ENCODE measurements around the gene YIF1A.
A peak's percentile ranks its signal among the peaks of the same experiment; 100 is the strongest.
"Not testable (repeated sequence)": the region's sequence is repeated elsewhere in the genome, so short reads cannot be mapped to it uniquely, and the experiment has no call there.

YIF1A gene

DNA sequence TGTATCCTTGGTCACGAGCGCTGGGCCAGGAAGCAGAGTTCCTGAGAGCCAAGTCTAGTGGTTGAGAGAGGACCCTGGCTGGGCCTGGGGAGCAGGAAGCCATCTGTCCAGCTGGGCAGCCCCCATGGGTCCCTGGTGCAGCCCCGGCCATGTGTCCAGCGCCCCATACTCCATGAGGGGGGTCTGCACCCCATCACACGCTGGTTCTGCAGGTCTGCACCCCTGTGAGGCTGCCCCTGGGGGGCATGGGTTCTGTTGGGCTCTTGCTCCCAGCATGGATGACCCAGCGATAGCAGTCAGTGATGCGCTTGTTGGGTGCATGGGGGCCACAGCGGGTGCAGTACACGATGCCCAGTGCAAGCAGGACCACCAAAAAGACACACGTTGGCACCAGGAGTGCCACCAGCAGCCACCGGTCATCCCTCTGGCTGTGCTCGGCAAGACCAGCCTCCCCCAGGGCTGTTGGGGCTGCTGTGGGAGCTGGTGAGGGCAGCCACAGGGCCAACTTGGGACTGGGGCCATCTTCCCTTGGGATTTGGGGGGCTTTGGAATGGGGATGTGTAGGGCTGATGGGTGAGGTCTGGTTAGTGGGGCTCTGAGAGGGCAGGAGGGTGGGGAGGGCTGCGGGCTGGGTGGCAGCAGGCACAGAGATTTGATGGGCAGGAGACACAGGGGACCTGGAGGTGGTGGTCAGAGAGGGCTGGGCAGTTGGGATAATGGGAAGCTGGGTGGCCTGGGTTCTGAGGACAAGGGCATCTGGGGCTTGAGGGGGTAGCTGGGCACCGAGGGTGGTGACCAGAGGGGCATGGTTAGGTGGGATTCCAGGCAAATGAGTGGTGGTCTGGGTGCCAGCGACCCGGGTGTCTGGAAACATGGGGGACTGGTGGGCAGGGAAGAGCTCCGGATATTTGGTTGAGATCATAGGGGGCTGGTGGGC lies 25.9 kb upstream of the YIF1A start:
- H3K9me3 ChIP-seq (ENCODE audit: control insufficient read depth, insufficient read depth, low read depth, low read length): peaks cover 4% of the 10 kb centered on the region; the same call in 1 of the 2 replicates
- H3K4me3 ChIP-seq (ENCODE audit: low read depth, low read length): no peak overlapping the region
- H3K4me1 ChIP-seq (ENCODE audit: control insufficient read depth, insufficient read depth, low read length): peaks cover 36% of the 10 kb centered on the region
- no peak overlapping the region for H3K27ac ChIP-seq (ENCODE audit: low read depth, low read length)
- H3K9ac ChIP-seq (ENCODE audit: low read length): no peak overlapping the region
- no peaks in the 10 kb centered on the region; the same call in 1 of the 2 replicates for H3K27me3 ChIP-seq (ENCODE audit: control insufficient read depth, insufficient read depth, low read length)
- H3K36me3 ChIP-seq (ENCODE audit: control insufficient read depth, insufficient read depth, low read length): no peaks in the 10 kb centered on the region

DNA sequence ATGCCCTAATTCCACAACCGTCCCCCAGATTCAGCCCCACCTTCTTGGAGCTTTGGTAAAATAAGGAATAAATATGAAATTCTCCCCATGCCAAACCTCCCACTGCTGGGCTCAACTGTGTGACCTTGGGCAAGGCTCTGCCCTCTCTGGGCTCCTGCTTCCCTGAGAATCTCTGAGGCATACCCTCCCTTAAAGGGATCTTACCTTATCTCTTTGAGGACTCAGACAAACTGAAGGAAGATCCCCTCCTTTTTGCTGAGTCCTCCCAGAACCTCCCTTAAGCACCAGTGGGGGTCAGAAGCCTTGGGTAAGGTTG lies 25.2 kb upstream of the YIF1A start:
- Histone ChIP-seq H3K27me3 (ENCODE audit: control insufficient read depth, insufficient read depth, low read length) (no peaks in the 10 kb centered on the region; the same call in 1 of the 2 replicates), H3K4me3 (ENCODE audit: low read depth, low read length) (0 out of 2 replicates have a peak overlapping the region, but pooled peaks have one; percentile 56), H3K9ac (ENCODE audit: low read length) (peak overlapping the region; percentile 59), H3K36me3 (ENCODE audit: control insufficient read depth, insufficient read depth, low read length) (no peaks in the 10 kb centered on the region), H3K4me1 (ENCODE audit: control insufficient read depth, insufficient read depth, low read length) (peaks cover 36% of the 10 kb centered on the region), H3K9me3 (ENCODE audit: control insufficient read depth, insufficient read depth, low read depth, low read length) (peaks cover 3% of the 10 kb centered on the region; the same call in 1 of the 2 replicates), H3K27ac (ENCODE audit: low read depth, low read length) (no peak overlapping the region; the same call in 1 of the 2 replicates)

DNA sequence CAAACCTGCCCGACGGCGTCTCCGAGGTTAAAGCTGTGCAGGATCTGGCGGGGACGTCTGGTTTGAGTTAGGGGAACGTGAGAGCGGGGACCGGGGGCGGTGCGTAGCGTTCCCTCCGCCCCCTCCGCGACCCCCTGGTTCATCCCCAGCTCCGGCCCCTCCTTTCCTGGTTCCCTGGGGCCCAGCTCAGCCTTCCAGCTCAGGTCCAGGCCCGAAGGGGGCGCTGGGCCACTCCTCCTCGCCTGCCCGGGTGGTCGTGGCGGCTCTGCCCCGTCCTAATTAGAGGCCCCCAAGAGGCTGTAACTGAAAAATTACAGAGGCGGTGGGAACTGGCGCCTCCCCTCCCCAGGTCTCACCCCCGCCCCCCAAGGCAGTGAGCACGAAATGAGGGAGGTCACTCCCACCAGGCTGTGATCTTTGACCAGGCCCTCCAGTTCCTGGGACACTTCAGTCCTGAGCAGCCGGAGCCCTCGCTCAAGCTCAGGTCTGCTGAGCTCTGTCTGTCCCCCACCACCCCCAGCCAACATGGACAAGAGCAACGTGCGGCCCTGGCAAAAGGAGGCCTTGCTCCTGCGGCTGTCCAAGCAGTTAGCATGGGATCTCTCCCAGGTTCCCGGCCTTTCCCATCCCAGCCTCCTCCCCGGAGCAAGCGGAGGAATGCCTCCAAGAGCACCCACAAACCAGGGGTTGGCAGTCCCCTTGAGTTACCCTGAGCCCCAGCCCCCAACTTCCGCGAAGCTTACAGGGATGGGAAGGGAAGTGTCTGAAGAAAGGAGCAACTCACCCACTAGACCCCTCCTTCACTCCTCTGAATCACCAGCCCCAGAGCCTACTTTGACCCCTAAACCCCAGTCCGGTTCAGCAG lies 24.6 kb upstream of the YIF1A start:
- H3K4me3 ChIP-seq (ENCODE audit: low read depth, low read length): peak overlapping the region; percentile 56
- no peaks in the 10 kb centered on the region; the same call in 1 of the 2 replicates for H3K27me3 ChIP-seq (ENCODE audit: control insufficient read depth, insufficient read depth, low read length)
- H3K9ac ChIP-seq (ENCODE audit: low read length): peak overlapping the region; percentile 59
- H3K36me3 ChIP-seq (ENCODE audit: control insufficient read depth, insufficient read depth, low read length): no peaks in the 10 kb centered on the region
- no peaks in the 10 kb centered on the region for H3K9me3 ChIP-seq (ENCODE audit: control insufficient read depth, insufficient read depth, low read depth, low read length)
- H3K4me1 ChIP-seq (ENCODE audit: control insufficient read depth, insufficient read depth, low read length): peaks cover 35% of the 10 kb centered on the region
- H3K27ac ChIP-seq (ENCODE audit: low read depth, low read length): peak overlapping the region; percentile 72; the same call in 1 of the 2 replicates

DNA sequence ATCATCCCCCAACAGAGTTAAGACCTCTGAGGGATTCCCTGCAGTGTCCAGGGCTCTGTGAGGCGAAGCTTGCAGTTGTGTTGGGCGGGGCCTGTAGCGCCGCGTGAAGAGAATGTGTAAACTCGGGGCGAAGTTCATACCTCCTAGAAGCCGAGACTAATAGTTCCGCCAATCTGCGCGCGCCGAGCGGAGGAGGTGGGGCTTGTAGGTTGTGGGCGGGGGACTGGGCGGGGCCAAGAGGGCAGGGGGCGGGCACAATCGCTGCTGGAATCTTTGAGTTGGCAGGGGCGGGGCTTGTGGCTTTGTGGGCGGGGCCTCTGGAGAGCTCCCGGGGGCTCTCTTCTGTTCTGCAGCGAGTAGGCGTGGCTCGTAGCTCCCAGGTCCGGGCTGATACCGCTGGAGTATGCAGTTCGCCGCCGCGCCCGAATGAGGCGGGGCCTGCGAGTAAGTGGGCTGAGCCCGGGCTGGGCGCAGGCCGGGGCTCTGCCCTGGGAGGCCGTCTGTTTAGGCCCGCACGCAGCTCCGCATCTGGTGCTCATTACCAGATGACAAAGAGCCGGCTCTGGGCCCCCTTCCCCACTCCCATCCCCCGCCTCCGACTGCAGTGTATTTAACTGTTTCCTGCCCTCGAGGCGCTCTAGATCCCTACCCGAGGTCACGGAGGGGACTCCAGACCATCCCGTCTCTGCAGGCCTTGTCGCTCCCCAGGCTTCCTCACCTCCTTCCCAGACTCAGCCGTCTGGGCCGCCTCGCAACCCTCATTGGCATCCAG lies 23.8 kb upstream of the YIF1A start:
- H3K27me3 ChIP-seq (ENCODE audit: control insufficient read depth, insufficient read depth, low read length): no peaks in the 10 kb centered on the region; the same call in 1 of the 2 replicates
- H3K36me3 ChIP-seq (ENCODE audit: control insufficient read depth, insufficient read depth, low read length): no peaks in the 10 kb centered on the region
- H3K9ac ChIP-seq (ENCODE audit: low read length): peak overlapping the region; percentile 47
- H3K4me3 ChIP-seq (ENCODE audit: low read depth, low read length): peak overlapping the region; percentile 74
- peak overlapping the region; percentile 72; the same call in 1 of the 2 replicates for H3K27ac ChIP-seq (ENCODE audit: low read depth, low read length)
- no peaks in the 10 kb centered on the region for H3K9me3 ChIP-seq (ENCODE audit: control insufficient read depth, insufficient read depth, low read depth, low read length)
- peaks cover 27% of the 10 kb centered on the region for H3K4me1 ChIP-seq (ENCODE audit: control insufficient read depth, insufficient read depth, low read length)

DNA sequence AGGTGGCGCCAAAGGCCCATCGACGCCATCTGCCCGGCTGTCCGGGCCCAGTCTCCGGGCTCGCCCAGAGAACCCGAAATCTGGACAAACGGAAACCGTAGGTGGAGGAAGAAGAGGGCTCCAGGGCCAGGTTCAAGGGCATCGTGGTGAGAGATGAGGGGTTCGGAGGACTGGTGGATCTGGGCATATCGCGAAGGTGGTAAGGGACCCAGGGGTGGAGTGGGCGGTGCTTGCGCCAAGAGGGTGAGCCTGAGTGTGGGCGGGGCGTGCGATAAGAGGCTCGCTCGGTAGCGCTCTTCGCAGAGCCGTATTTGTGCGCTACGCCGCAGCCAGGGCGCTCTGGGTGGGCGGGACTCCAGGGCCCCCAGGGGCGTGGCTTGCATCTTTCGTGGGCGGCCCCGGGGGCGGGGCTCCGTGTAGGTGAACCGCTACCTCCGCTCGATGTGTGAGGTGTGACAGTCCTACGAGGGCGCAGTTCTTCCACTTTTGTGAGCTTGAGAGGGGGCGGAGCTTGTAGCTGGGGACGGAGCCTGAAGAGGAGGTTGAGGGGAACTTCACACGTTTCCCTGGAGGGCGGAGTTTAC lies 23.1 kb upstream of the YIF1A start:
- H3K36me3 ChIP-seq (ENCODE audit: control insufficient read depth, insufficient read depth, low read length): no peaks in the 10 kb centered on the region
- peaks cover 21% of the 10 kb centered on the region for H3K4me1 ChIP-seq (ENCODE audit: control insufficient read depth, insufficient read depth, low read length)
- no peaks in the 10 kb centered on the region for H3K9me3 ChIP-seq (ENCODE audit: control insufficient read depth, insufficient read depth, low read depth, low read length)
- peak overlapping the region; percentile 74 for H3K4me3 ChIP-seq (ENCODE audit: low read depth, low read length)
- no peak overlapping the region for H3K27ac ChIP-seq (ENCODE audit: low read depth, low read length)
- H3K27me3 ChIP-seq (ENCODE audit: control insufficient read depth, insufficient read depth, low read length): no peaks in the 10 kb centered on the region; the same call in 1 of the 2 replicates
- H3K9ac ChIP-seq (ENCODE audit: low read length): peak overlapping the region; percentile 62

DNA sequence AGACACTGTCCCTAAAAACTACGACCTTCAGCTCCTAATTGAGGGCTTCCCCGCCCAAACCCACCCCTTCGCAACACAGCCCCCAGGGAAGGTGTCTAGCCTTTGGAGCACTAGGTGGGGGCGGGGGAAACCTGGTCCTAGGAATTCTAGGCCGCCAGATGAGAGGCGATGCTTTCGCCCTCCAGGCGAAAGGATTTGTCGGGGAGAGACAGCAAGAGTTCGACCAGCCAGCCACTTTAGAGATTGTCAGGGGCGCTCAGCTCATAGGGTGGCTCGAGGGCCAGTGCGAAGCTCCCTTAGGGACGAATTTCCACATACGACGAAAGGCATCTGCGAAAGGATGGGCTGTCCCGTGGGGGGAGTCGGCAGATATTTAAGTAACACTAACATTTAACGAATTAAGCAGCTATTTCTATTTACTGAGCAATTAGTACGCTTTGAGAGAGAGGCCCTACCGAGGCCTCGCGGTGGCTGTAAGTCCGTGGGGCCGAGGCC lies 22.6 kb upstream of the YIF1A start:
- peaks cover 19% of the 10 kb centered on the region for H3K4me1 ChIP-seq (ENCODE audit: control insufficient read depth, insufficient read depth, low read length)
- no peaks in the 10 kb centered on the region; the same call in 1 of the 2 replicates for H3K27me3 ChIP-seq (ENCODE audit: control insufficient read depth, insufficient read depth, low read length)
- peak overlapping the region; percentile 62 for H3K9ac ChIP-seq (ENCODE audit: low read length)
- peak overlapping the region; percentile 74 for H3K4me3 ChIP-seq (ENCODE audit: low read depth, low read length)
- no peak overlapping the region for H3K27ac ChIP-seq (ENCODE audit: low read depth, low read length)
- H3K9me3 ChIP-seq (ENCODE audit: control insufficient read depth, insufficient read depth, low read depth, low read length): no peaks in the 10 kb centered on the region
- no peaks in the 10 kb centered on the region for H3K36me3 ChIP-seq (ENCODE audit: control insufficient read depth, insufficient read depth, low read length)

DNA sequence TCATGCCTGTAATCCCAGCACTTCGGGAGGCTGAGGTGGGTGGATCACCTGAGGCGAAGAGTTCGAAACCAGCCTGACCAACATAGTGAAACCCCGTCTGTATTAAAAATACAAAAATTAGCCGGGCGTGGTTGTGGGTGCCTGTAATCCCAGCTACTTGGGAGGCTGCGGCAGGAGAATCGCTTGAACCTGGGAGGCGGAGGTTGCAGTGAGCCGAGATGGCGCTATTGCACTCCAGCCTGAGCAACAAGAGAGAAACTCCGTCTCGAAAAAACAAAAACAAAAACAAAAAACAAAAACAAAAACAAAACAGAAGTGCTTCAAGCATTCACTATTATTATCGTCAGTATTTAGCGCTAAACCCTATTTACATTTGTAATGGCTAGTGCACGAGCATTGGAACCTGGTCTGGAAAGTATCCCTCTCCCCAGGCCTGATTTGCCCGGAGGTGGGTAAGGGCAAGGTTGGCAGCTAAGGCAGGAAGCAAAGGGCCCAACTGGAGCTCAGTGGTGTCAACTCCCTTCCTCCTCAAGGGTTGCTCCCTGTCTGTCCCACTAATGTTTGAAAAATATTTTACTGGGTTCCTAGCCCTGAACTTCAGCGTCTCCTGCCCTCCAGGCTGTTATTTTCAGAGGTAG lies 22.0 kb upstream of the YIF1A start:
- not testable (repeated sequence) for H3K9me3 ChIP-seq (ENCODE audit: control insufficient read depth, insufficient read depth, low read depth, low read length); H3K36me3 ChIP-seq (ENCODE audit: control insufficient read depth, insufficient read depth, low read length); H3K27me3 ChIP-seq (ENCODE audit: control insufficient read depth, insufficient read depth, low read length); H3K4me3 ChIP-seq (ENCODE audit: low read depth, low read length); H3K27ac ChIP-seq (ENCODE audit: low read depth, low read length); H3K9ac ChIP-seq (ENCODE audit: low read length)
- peaks cover 13% of the 10 kb centered on the region for H3K4me1 ChIP-seq (ENCODE audit: control insufficient read depth, insufficient read depth, low read length)

DNA sequence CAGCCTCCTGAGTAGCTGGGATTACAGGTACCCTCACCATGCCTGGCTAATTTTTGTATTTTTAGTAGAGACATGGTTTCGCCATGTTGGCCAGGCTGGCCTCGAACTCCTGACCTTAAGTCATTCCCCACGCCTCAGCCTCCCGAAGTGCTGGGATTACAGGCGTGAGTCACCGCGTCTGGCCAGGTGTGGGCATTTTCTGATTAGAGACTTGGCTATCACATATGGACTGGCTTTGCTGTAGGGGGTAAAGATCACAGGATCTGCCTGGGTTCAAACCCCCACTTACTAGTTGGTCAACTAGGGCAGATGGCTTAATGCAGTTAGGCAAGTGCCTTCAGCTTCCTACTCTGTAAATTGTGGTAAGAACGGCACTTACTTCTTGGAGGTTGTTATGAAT lies 21.4 kb upstream of the YIF1A start:
- H3K4me3 ChIP-seq (ENCODE audit: low read depth, low read length): no peak overlapping the region
- peaks cover 13% of the 10 kb centered on the region for H3K4me1 ChIP-seq (ENCODE audit: control insufficient read depth, insufficient read depth, low read length)
- no peaks in the 10 kb centered on the region for H3K36me3 ChIP-seq (ENCODE audit: control insufficient read depth, insufficient read depth, low read length)
- no peaks in the 10 kb centered on the region; the same call in 1 of the 2 replicates for H3K27me3 ChIP-seq (ENCODE audit: control insufficient read depth, insufficient read depth, low read length)
- no peaks in the 10 kb centered on the region for H3K9me3 ChIP-seq (ENCODE audit: control insufficient read depth, insufficient read depth, low read depth, low read length)
- H3K9ac ChIP-seq (ENCODE audit: low read length): no peak overlapping the region
- no peak overlapping the region for H3K27ac ChIP-seq (ENCODE audit: low read depth, low read length)

DNA sequence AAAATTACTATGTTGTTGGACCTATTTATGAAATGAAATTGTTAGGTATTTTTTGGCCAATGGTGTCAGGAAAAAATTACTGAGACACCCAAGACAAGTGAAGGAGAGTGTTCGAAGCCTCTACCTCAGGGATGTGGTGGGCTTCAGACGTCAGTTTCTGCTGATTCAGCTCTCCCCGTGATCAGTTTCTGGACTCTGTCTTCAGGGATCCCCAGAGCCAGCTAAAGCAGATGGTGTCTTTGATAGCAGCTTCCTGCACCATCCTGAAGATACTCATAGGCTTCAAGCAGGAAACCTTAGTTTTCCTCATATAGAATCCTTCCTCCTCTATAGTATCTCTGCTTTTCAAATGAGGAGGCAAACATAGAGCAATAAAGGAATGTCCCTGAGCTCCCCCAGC lies 20.5 kb upstream of the YIF1A start:
- H3K4me1 ChIP-seq (ENCODE audit: control insufficient read depth, insufficient read depth, low read length): peaks cover 13% of the 10 kb centered on the region

DNA sequence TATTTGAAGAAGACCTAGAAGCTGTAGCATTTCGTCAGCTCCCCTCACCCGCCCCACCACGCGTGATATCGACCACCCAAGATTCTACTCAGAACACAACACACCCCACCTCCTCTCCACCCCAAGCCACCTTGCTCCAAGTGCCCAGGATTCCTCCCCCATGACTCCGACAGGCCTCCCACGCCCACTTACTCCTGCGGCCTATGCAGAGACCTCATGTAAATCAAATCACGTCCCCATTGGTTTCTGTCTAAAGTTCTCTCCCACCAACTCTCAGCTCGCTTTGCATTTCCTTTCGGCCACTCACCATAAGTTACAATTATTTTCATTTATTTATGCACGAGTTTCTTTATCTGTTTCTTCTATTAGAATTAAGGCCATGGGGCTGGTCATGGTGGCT lies 13.7 kb upstream of the YIF1A start:
- Histone ChIP-seq H3K9ac (ENCODE audit: low read length) (no peak overlapping the region), H3K9me3 (ENCODE audit: control insufficient read depth, insufficient read depth, low read depth, low read length) (no peaks in the 10 kb centered on the region), H3K36me3 (ENCODE audit: control insufficient read depth, insufficient read depth, low read length) (no peaks in the 10 kb centered on the region), H3K27me3 (ENCODE audit: control insufficient read depth, insufficient read depth, low read length) (no peaks in the 10 kb centered on the region; the same call in 1 of the 2 replicates), H3K27ac (ENCODE audit: low read depth, low read length) (no peak overlapping the region), H3K4me1 (ENCODE audit: control insufficient read depth, insufficient read depth, low read length) (peaks cover under 1% of the 10 kb centered on the region; the same call in 1 of the 2 replicates), H3K4me3 (ENCODE audit: low read depth, low read length) (no peak overlapping the region)

More for the DNA sequence above, 20.5 kb upstream of the YIF1A start:
- no peaks in the 10 kb centered on the region for H3K27me3 ChIP-seq (ENCODE audit: control insufficient read depth, insufficient read depth, low read length)
- H3K9me3 ChIP-seq (ENCODE audit: control insufficient read depth, insufficient read depth, low read depth, low read length): no peaks in the 10 kb centered on the region
- H3K4me3 ChIP-seq (ENCODE audit: low read depth, low read length): no peak overlapping the region
- H3K36me3 ChIP-seq (ENCODE audit: control insufficient read depth, insufficient read depth, low read length): no peaks in the 10 kb centered on the region
- H3K9ac ChIP-seq (ENCODE audit: low read length): no peak overlapping the region
- H3K27ac ChIP-seq (ENCODE audit: low read depth, low read length): no peak overlapping the region

Data from HUES6 (cell line).